GM12875 (cell line): ENCODE measurements around the gene FBXW7.

Experiments used
- H3K4me3 ChIP-seq: one replicate; pipeline ENCODE4 v1.5.1; 2011; ENCODE audit warnings: low read depth, low read length, control low read depth
- TF ChIP-seq, protein P1 (sequence below): IDR thresholded peaks from 2 replicates; pipeline ENCODE4 v1.5.1; 2011; ENCODE audit warnings: low read depth, mild to moderate bottlenecking, control low read depth, inconsistent platforms, low read length, moderate library complexity, borderline replicate concordance; ENCODE audit not compliant: insufficient read depth

FBXW7 gene

DNA sequence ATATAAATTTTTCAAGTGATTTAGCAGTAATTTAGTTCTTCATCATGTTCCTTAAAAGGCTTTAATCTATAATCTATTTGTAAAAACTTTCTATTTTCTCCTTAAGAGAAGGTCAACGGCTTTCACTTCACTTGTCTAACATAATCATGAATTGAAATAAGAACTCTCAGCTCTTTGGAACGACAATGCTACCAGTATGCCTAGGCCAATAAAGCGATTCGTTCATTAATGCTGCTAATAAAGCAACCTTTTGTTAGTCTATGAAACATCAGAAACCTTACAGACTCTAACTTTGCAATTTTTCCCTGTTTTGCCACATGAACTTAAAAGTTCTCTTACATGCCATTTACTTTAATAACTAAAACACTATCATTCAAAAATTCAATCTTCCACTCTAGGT lies 47.6 kb downstream of the FBXW7 start:
- TF ChIP-seq, protein P1, sequence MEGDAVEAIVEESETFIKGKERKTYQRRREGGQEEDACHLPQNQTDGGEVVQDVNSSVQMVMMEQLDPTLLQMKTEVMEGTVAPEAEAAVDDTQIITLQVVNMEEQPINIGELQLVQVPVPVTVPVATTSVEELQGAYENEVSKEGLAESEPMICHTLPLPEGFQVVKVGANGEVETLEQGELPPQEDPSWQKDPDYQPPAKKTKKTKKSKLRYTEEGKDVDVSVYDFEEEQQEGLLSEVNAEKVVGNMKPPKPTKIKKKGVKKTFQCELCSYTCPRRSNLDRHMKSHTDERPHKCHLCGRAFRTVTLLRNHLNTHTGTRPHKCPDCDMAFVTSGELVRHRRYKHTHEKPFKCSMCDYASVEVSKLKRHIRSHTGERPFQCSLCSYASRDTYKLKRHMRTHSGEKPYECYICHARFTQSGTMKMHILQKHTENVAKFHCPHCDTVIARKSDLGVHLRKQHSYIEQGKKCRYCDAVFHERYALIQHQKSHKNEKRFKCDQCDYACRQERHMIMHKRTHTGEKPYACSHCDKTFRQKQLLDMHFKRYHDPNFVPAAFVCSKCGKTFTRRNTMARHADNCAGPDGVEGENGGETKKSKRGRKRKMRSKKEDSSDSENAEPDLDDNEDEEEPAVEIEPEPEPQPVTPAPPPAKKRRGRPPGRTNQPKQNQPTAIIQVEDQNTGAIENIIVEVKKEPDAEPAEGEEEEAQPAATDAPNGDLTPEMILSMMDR, result no peak
- no peak overlapping the region for H3K4me3 ChIP-seq

DNA sequence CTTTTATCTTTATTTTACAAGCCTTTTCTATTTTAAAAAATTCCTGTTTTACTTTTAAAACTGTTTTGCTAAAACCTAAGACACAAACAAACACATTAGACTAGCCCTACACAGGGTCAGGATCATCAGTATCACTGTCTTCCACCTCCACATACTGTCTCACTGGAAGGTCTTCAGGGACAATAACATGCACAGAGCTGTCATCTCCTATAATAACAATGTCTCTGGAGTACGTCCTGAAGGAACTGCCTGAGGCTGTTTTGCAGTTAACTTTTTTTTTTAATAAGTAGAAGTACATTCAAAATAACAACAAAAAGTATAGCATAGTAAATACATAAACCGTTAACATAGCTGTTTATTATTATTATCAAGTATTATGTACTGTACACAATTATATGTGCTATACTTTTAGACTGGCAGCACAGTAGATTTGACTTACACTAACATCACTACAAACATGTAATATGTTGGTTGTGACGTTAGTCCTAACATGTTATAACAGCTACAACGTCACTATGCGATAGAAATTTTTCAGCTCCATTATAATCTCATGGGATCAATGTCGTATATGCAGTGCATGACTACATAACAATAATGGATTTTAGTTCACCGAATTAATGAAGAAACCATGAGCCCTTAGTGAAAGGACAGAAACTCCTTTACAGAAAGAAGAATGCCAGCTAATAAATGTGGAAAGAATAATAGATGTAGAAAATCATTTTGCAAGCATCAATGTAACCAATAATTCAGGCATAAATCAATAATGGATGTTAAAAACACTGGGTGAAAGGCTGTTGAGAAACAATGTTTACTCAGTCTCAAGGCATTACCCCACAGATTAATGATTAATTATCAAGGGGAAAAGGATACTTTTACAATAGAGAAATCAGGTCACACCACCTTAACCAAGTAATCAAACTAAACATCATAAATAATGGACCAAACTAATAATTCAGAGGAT lies 49.2 kb downstream of the FBXW7 start:
- H3K4me3 ChIP-seq, result no peak overlapping the region
- TF ChIP-seq, protein P1, result no peak

DNA sequence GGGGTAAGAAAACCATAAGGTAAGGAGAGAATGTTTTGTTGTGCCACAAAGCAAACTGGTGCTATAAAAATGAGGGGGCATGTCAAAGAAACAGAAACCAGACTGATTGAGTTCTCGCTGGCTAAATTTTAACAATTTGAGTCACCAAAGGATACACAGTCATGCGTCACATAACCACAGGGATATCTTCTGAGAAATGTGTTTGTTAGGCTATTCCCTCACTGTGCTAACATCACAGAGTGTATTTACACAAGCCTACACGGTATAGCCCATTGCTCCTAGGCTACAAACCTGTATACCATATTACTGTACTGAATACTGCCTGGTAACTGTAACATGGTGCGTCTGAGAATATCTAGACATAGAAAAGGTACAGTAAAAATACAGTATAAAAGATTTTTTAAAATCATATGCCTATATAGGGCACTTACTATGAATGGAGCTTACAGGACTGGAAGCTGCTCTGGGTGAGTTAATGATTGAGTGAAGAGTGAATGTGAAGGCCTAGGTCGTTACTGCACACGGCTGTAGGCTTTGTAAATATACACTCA lies 50.1 kb downstream of the FBXW7 start:
- TF ChIP-seq, protein P1, result no peak
- no peak overlapping the region for H3K4me3 ChIP-seq

DNA sequence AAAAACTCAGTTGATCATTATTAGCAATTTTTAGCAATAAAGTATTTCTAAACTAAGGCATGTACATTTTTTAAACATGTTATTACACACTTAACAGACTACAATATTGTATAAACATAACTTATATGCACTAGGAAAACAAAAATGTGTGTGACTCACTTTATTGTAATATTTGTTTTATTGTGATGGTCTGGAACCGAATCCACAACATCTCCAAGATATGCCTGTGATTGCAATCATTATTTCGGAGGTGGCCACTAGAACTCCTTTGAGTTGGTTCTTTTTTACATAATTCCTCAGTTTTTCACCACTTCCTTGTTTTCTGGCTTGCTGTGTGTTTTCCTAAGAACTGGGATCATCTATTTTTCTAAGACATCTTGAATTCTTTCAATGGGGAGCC lies 53.7 kb downstream of the FBXW7 start:
- TF ChIP-seq, protein P1, result no peak
- H3K4me3 ChIP-seq, result no peak overlapping the region

DNA sequence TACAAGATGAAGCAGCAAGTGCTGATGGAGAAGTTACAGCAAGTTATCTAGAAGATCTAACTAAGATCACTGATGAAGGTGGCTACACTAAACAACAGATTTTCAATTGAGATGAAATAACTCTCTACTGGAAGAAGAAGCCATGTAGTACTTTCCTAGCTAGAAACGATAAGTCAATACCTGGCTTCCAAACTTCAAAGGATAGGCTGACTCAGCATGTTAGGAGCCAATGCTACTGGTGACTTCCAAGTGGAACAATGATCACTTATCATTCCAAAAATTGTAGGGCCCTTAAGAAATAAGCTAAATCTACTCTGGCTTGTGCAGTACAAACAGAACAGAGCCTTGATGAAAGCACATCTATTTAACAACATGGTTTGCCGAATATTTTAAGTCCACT lies 55.0 kb downstream of the FBXW7 start:
- no peak overlapping the region for H3K4me3 ChIP-seq
- TF ChIP-seq, protein P1, result no peak

DNA sequence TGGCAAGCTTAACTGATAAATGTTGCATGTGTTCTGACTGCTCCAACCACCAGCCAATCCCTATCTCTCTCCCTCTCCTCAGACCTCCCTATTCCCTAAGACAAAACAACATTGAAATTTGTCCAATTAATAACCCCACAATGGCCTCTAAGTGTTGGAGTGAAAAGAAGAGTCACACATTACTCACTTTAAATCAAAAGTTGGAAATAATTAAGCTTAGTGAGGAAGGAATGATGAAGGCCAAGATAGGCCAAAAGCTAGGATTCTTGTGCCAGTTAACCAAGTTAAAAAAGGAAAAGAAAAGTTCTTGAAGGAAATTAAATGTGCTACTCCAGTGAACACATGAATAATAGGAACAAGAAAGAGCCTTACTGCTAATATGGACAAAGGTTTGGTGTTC lies 55.6 kb downstream of the FBXW7 start:
- no peak overlapping the region for H3K4me3 ChIP-seq
- TF ChIP-seq, protein P1, result no peak
